GM19324 (cell line): Measurements from ENCODE around the gene TMEM51.
"Not testable (repeated sequence)": the region's sequence is repeated elsewhere in the genome, so short reads cannot be mapped to it uniquely, and the experiment has no call there.

Source experiments
- ATAC-seq: cut with Tn5 transposase; IDR thresholded peaks from one replicate; pipeline ENCODE4 v1.9.1; 2021; ENCODE audit warnings: mild to moderate bottlenecking, moderate library complexity; ENCODE audit not compliant: unreplicated experiment, low FRiP score

TMEM51 gene

GRCh38 chr1:15175324-15176094, 22.0 kb downstream of the TMEM51 start:
- ATAC-seq, result not testable (repeated sequence)

GRCh38 chr1:15176120-15176519, 22.6 kb downstream of the TMEM51 start:
- no peak for ATAC-seq

DNA sequence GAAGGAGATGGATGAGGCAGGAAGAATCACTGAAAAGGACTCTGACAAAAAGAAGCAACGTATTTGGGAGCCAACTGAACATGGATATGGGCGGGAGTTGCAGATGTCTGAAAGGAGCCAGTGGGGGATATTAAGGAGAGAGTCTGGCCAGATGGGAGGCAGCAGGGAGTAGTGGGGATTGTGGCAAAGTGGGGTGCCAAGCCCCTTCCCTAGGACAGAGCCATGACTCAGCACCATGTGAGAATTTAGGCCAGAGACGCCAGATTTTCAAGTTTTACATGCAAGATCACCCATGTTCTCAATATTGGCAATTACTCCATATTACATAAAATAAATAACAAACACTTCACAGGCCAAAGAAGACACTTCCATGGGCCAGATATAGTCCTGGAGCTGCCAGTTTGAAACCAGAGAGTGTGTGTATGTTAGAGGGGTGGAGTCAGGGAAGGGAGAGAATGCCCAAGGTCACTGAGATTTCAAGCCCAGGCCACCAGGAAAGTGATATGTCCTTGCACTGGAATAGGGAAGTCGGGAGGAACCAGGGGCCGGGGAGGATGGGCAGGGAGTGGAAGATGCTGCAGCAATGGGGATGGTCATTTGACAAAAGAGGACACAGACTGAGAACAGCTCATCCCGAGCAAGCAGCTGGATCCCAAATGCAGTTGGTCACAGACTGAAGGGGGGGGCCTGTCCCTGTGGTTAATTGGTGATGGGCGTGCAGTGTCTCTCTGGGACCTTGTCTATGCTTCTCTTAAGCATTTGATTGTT, 23.5 kb downstream of the TMEM51 start:
- ATAC-seq, result no peak

- ATAC-seq, result no peak
These were observed 24.2 kb downstream of the TMEM51 start for GRCh38 chr1:15177710-15178166.

- ATAC-seq, result no peak
These were observed 25.3 kb downstream of the TMEM51 start for GRCh38 chr1:15178571-15179484.

GRCh38 chr1:15179485-15179883, 25.9 kb downstream of the TMEM51 start:
- no peak for ATAC-seq

DNA sequence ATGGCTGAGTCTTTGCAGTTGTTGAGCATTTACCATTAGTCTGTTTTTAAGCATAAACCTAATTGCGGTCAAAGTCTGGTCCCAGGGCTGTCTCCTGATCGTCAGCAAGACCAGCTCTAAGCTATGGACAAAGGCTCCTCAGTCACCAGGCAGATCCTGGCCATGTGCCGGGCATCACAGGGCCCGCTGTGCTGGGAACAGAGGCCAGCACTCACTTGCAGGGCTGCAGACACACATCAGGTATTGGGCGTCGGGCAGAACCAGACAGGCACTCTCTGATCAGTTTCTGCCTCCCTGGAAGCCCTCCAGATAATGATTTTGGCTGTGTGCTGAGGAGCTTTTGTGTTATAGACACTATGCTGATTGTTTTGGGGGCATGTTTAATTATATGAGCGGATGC, 26.6 kb downstream of the TMEM51 start:
- no peak for ATAC-seq

GRCh38 chr1:15180945-15181523, 27.5 kb downstream of the TMEM51 start:
- ATAC-seq, result no peak

GRCh38 chr1:15181564-15181963, 28.0 kb downstream of the TMEM51 start:
- no peak for ATAC-seq

DNA sequence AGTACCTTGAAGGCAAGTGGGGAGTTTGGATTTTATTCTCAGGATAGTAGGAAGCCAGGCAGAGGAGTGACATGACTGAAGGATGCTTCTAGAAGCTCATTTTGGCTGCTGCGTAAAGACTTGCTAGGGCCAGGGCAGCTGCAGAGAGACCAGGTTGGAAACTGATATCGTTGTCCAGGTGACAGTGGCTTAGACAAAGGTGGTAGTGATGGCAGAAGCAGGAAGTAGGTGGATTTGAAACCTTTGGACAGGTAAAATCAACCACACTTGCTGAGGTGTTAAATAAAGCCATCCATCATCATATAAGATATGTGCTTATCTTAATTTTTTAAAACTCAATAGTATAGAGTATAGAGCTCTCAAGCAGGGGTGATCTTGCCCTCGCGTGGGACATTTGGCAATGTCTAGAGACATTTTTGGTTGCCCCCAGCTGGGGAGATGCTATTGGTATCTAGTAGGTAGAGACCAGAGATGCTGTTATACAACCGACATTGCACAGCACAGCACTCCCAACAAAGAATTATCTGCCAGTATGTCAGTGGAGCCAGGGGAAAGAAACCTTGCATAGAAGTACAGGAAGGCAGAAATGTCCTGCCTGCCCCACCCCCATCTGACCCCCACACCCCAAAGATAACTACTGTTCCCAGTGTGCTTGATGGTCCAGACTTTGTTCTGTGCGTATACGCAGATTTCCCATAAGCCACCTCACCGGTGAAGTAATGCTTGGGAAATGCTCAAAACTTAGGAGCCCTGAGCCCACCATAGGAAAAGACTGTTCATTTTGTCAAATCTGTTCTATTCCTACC, 31.1 kb downstream of the TMEM51 start:
- ATAC-seq, result no peak

GRCh38 chr1:15185617-15186016, 32.1 kb downstream of the TMEM51 start:
- no peak for ATAC-seq

- ATAC-seq, result no peak
These were observed 32.7 kb downstream of the TMEM51 start for GRCh38 chr1:15186073-15186845.

GRCh38 chr1:15186846-15187151, 33.3 kb downstream of the TMEM51 start:
- ATAC-seq, result no peak

- ATAC-seq, result no peak
These were observed 33.9 kb downstream of the TMEM51 start for GRCh38 chr1:15187175-15188129.

DNA sequence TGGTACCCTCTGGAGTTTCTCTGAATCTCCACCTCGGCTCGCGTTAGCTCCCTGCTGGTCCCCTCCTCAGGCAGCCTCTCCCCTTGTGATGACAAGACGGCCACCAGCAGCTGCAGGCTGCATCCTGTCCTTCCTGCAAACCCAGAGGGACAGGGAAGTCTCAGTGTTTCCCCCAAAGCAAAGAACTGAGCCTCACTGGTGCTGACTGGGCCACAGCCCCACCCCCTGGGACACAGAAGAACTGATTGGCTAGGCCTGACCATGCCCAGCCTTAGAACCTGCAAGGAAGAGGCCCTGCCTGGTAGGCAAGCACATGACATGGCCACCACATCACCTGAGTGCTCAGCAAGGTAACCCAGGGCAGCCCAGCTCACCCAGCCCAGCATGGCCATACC, 34.6 kb downstream of the TMEM51 start:
- ATAC-seq, result no peak

DNA sequence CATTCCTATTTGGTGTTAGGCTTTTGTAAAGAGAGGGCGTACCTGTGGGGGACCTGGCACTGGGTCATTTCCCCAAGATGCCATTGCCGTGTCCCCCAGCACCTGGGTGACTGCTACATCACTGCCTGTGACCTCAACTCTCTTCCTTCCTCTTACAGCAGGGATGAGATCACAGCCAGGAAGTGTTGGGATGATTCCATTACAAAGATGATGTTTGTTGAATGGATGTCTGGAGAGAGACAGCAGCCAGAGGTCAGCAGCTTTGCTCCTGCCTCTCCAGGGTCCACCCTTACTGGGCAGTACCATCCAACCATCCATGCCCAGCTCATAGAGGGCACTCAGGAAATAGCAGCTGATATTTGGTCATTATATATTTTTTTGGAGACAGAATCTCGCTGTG, 35.1 kb downstream of the TMEM51 start:
- ATAC-seq, result no peak

DNA sequence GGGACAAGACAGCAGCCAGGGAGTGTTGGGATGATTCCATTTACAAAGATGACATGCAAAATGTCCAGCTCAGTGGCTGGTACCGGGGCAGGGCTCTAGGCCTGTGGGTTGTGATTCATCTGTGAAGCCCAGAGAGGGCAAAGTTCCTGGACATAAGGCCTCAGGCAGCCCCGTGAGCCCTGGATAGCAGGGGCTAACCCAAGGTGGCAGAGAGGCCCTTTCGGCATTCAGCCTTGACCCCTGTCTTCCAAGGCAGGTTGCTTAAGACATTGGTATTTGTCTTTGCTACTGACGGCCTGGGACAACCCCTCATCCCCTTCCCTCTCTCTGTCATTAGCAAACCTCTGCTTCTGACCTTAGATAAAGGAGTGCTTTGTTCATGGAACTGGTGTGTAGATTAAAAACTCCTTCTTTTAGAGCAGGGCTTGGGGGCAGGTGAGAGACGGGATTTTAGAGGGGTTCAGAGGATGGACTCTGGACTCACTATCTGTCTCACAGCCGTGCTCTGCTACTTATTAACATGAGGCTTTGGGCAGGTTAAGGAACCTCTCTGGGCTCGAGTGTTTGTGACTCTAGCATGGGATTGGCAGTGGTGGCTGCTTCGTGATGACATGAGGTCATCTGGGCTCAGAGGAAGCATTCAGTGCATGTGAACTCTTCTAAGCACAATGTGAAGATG, 36.3 kb downstream of the TMEM51 start:
- peak; percentile 29 for ATAC-seq
